SK-N-MC (cell line): ENCODE measurements around the gene SCYL2.
"Not testable (repeated sequence)": the region's sequence is repeated elsewhere in the genome, so short reads cannot be mapped to it uniquely, and the experiment has no call there.

ENCODE experiments used
- DNase-seq: peaks from one replicate; pipeline ENCODE4 v3.0.0-alpha.2; 2011; ENCODE audit warnings: low read depth, low spot score
- H3K27ac ChIP-seq: fragments of 200-600 bp; sonication (generic); 2 replicates; pipeline ENCODE4 v1.5.1; 2016; ENCODE audit warnings: mixed run types
- H3K36me3 ChIP-seq: fragments of 200-600 bp; sonication (generic); 2 replicates; pipeline ENCODE4 v1.6.1; 2017; ENCODE audit warnings: antibody characterized with exemption, low read length, mixed read lengths; ENCODE audit not compliant: insufficient read depth
- H3K4me3 ChIP-seq: fragments of 200-600 bp; sonication (generic); 2 replicates; pipeline ENCODE4 v1.5.1; 2016
- H3K9ac ChIP-seq: fragments of 200-600 bp; sonication (generic); 2 replicates; pipeline ENCODE4 v1.8.0; 2017; ENCODE audit warnings: mixed run types, mixed read lengths; ENCODE audit not compliant: insufficient read length
- H3K9me3 ChIP-seq: fragments of 200-600 bp; sonication (generic); 2 replicates; pipeline ENCODE4 v1.6.1; 2017; ENCODE audit warnings: low read depth, mild to moderate bottlenecking, antibody characterized with exemption, low read length, moderate library complexity, mixed read lengths
- EZH2 ChIP-seq: fragments of 200-600 bp; sonication (generic); IDR thresholded peaks from one replicate; pipeline ENCODE4 v1.6.1; 2017; ENCODE audit warnings: antibody characterized with exemption
- FOXP2 ChIP-seq: optimal IDR thresholded peaks from 2 replicates; pipeline ENCODE3; 2011; ENCODE audit warnings: mild to moderate bottlenecking, moderate library complexity; ENCODE audit not compliant: insufficient read depth; ENCODE audit errors: extremely low read length, control extremely low read depth
- POLR2AphosphoS5 ChIP-seq: IDR thresholded peaks from 2 replicates; pipeline ENCODE4 v1.6.1; 2012; ENCODE audit warnings: mild to moderate bottlenecking, low read depth, low read length, borderline replicate concordance

SCYL2 gene

GRCh38 chr12:100266835-100267602, at the start of gene SCYL2, which contains the start of gene DEPDC4:
TSS of gene SCYL2 (plus strand) at chr12:100267177. CDS start at chr12:100282971, 15,794 bp downstream.
TSS of gene DEPDC4 (minus strand) at chr12:100267079. CDS start at chr12:100267076, 3 bp downstream.
- no peaks in the 10 kb centered on the region for H3K36me3 ChIP-seq
- TF ChIP-seq POLR2AphosphoS5, result peak; percentile 73
- no peak for TF ChIP-seq EZH2
- H3K27ac ChIP-seq, result peak within 1 kb of the TSS; percentile 79
- peak within 1 kb of the TSS; percentile 81 for H3K4me3 ChIP-seq
- peak within 1 kb of the TSS; percentile 92 for H3K9ac ChIP-seq
- no peaks in the 10 kb centered on the region for H3K9me3 ChIP-seq
- peak; percentile 59 for DNase-seq

- TF ChIP-seq POLR2AphosphoS5 (no peak), FOXP2 (no peak), EZH2 (no peak)
- no peak overlapping the region for H3K9ac ChIP-seq
- peaks cover 53% of the 10 kb centered on the region for H3K36me3 ChIP-seq
- H3K4me3 ChIP-seq, result no peak overlapping the region
- no peaks in the 10 kb centered on the region for H3K9me3 ChIP-seq
- no peak for DNase-seq
- no peak overlapping the region for H3K27ac ChIP-seq
These were observed 47.5 kb upstream of the SCYL2 start for GRCh38 chr12:100219328-100220109.

GRCh38 chr12:100221523-100221922, 45.5 kb upstream of the SCYL2 start:
- TF ChIP-seq EZH2 (no peak), FOXP2 (no peak), POLR2AphosphoS5 (no peak)
- H3K27ac ChIP-seq, result no peak overlapping the region
- H3K4me3 ChIP-seq, result no peak overlapping the region
- no peak overlapping the region for H3K9ac ChIP-seq
- H3K9me3 ChIP-seq, result no peaks in the 10 kb centered on the region
- H3K36me3 ChIP-seq, result peaks cover 56% of the 10 kb centered on the region
- DNase-seq, result no peak

GRCh38 chr12:100222173-100222572, 44.8 kb upstream of the SCYL2 start:
- peaks cover 56% of the 10 kb centered on the region for H3K36me3 ChIP-seq
- DNase-seq, H3K4me3 ChIP-seq: not testable (repeated sequence)

GRCh38 chr12:100225491-100225890, 41.5 kb upstream of the SCYL2 start:
- Histone ChIP-seq H3K9ac (no peak overlapping the region), H3K4me3 (no peak overlapping the region), H3K36me3 (peaks cover 29% of the 10 kb centered on the region), H3K9me3 (no peaks in the 10 kb centered on the region), H3K27ac (no peak overlapping the region)
- DNase-seq, result no peak
- TF ChIP-seq POLR2AphosphoS5, result no peak
- no peak for TF ChIP-seq FOXP2
- TF ChIP-seq EZH2, result no peak

More at GRCh38 chr12:100222173-100222572, 44.8 kb upstream of the SCYL2 start:
- not testable (repeated sequence) for H3K9me3 ChIP-seq, H3K27ac ChIP-seq, H3K9ac ChIP-seq

- no peak overlapping the region for H3K27ac ChIP-seq
- no peak for DNase-seq
- no peak for TF ChIP-seq EZH2
- no peak for TF ChIP-seq FOXP2
- TF ChIP-seq POLR2AphosphoS5, result no peak
- no peak overlapping the region for H3K4me3 ChIP-seq
- H3K36me3 ChIP-seq, result peaks cover 13% of the 10 kb centered on the region
- no peak overlapping the region for H3K9ac ChIP-seq
- H3K9me3 ChIP-seq, result no peaks in the 10 kb centered on the region
These were observed 37.8 kb upstream of the SCYL2 start for GRCh38 chr12:100229036-100229635.

- Histone ChIP-seq H3K9ac (no peak overlapping the region), H3K36me3 (peaks cover 7% of the 10 kb centered on the region), H3K27ac (no peak overlapping the region), H3K4me3 (no peak overlapping the region), H3K9me3 (no peaks in the 10 kb centered on the region)
- DNase-seq, result no peak
- TF ChIP-seq FOXP2, result no peak
- no peak for TF ChIP-seq EZH2
- TF ChIP-seq POLR2AphosphoS5, result no peak
These were observed 37.1 kb upstream of the SCYL2 start for GRCh38 chr12:100229876-100230275.

- not testable (repeated sequence) for H3K4me3 ChIP-seq, H3K9ac ChIP-seq, DNase-seq, H3K27ac ChIP-seq, H3K36me3 ChIP-seq, H3K9me3 ChIP-seq
These were observed 35.1 kb upstream of the SCYL2 start for GRCh38 chr12:100231873-100232272.

GRCh38 chr12:100234166-100234565, 32.8 kb upstream of the SCYL2 start:
- Histone ChIP-seq H3K4me3 (peak overlapping the region; percentile 4; the same call in 1 of the 2 replicates), H3K27ac (no peak overlapping the region), H3K9ac (no peak overlapping the region), H3K36me3 (no peaks in the 10 kb centered on the region), H3K9me3 (no peaks in the 10 kb centered on the region)
- TF ChIP-seq EZH2 (no peak), POLR2AphosphoS5 (no peak), FOXP2 (no peak)
- no peak for DNase-seq
